OCI-LY1 (cell line): ENCODE measurements around the gene PSAP.

Source experiments
- H2AFZ ChIP-seq: fragments of 200-600 bp; sonication (generic), shearing (Covaris generic); 2 replicates; pipeline ENCODE4 v1.6.0; 2014; ENCODE audit warnings: antibody characterized with exemption, mild to moderate bottlenecking, low read length
- H3F3A ChIP-seq: fragments of 200-600 bp; sonication (generic), shearing (Covaris generic); 2 replicates; pipeline ENCODE4 v1.6.0; 2014; ENCODE audit warnings: mild to moderate bottlenecking, antibody characterized with exemption, low read length, moderate library complexity; ENCODE audit not compliant: insufficient read depth
- H3K27ac ChIP-seq: fragments of 200-600 bp; sonication (generic); 2 replicates; pipeline ENCODE4 v1.5.1; 2014; ENCODE audit warnings: low read length, mixed run types, mild to moderate bottlenecking, low read depth; ENCODE audit not compliant: poor library complexity, severe bottlenecking
- H3K27me3 ChIP-seq: fragments of 200-600 bp; sonication (generic); 2 replicates; pipeline ENCODE4 v1.6.0; 2014; ENCODE audit warnings: antibody characterized with exemption, mild to moderate bottlenecking, low read length, moderate library complexity; ENCODE audit not compliant: insufficient read depth
- H3K36me3 ChIP-seq: fragments of 200-600 bp; sonication (generic); 2 replicates; pipeline ENCODE4 v1.6.1; 2014; ENCODE audit warnings: mild to moderate bottlenecking, antibody characterized with exemption, low read length, moderate library complexity, mixed read lengths; ENCODE audit not compliant: insufficient read depth
- H3K4me1 ChIP-seq: fragments of 200-600 bp; sonication (generic); 2 replicates; pipeline ENCODE4 v1.5.1; 2014; ENCODE audit warnings: mild to moderate bottlenecking, low read length, moderate library complexity; ENCODE audit not compliant: insufficient read depth, severe bottlenecking
- H3K4me2 ChIP-seq: fragments of 200-600 bp; sonication (generic), shearing (Covaris generic); 2 replicates; pipeline ENCODE4 v1.6.1; 2014; ENCODE audit warnings: low read length
- H3K4me3 ChIP-seq: fragments of 200-600 bp; sonication (generic); 2 replicates; pipeline ENCODE4 v1.5.1; 2014; ENCODE audit warnings: low read length, low read depth, mild to moderate bottlenecking, mixed read lengths; ENCODE audit not compliant: poor library complexity, severe bottlenecking
- H3K79me2 ChIP-seq: fragments of 200-600 bp; shearing (Covaris generic); 2 replicates; pipeline ENCODE4 v1.6.1; 2016; ENCODE audit warnings: mixed run types, low read length, mixed read lengths; ENCODE audit not compliant: insufficient read depth
- H3K9ac ChIP-seq: fragments of 200-600 bp; sonication (generic), shearing (Covaris generic); 2 replicates; pipeline ENCODE4 v1.6.1; 2014; ENCODE audit warnings: mild to moderate bottlenecking, low read length, mixed read lengths
- H3K9me2 ChIP-seq: fragments of 200-600 bp; sonication (generic), shearing (Covaris generic); 2 replicates; pipeline ENCODE4 v1.6.1; 2014; ENCODE audit warnings: low read depth, mild to moderate bottlenecking, low read length, mixed read lengths
- H3K9me3 ChIP-seq: fragments of 200-600 bp; shearing (Covaris generic); 2 replicates; pipeline ENCODE4 v1.6.1; 2014; ENCODE audit warnings: low read length, mixed read lengths
- H4K20me1 ChIP-seq: fragments of 200-600 bp; sonication (generic), shearing (Covaris generic); 2 replicates; pipeline ENCODE4 v1.6.0; 2016; ENCODE audit warnings: mild to moderate bottlenecking, low read length; ENCODE audit not compliant: insufficient read depth
- EZH2 ChIP-seq: fragments of 200-600 bp; sonication (generic), shearing (Covaris generic); IDR thresholded peaks from 2 replicates; pipeline ENCODE4 v1.8.0; 2017; ENCODE audit warnings: borderline replicate concordance, mixed run types, mild to moderate bottlenecking, antibody characterized with exemption, low read length, moderate library complexity, mixed read lengths
- TF ChIP-seq, protein P1 (sequence below): fragments of 200-600 bp; sonication (generic), shearing (Covaris generic); IDR thresholded peaks from 2 replicates; pipeline ENCODE4 v1.5.1; 2017; ENCODE audit warnings: mild to moderate bottlenecking, antibody characterized with exemption, low read length, moderate library complexity, mixed read lengths

PSAP gene

DNA sequence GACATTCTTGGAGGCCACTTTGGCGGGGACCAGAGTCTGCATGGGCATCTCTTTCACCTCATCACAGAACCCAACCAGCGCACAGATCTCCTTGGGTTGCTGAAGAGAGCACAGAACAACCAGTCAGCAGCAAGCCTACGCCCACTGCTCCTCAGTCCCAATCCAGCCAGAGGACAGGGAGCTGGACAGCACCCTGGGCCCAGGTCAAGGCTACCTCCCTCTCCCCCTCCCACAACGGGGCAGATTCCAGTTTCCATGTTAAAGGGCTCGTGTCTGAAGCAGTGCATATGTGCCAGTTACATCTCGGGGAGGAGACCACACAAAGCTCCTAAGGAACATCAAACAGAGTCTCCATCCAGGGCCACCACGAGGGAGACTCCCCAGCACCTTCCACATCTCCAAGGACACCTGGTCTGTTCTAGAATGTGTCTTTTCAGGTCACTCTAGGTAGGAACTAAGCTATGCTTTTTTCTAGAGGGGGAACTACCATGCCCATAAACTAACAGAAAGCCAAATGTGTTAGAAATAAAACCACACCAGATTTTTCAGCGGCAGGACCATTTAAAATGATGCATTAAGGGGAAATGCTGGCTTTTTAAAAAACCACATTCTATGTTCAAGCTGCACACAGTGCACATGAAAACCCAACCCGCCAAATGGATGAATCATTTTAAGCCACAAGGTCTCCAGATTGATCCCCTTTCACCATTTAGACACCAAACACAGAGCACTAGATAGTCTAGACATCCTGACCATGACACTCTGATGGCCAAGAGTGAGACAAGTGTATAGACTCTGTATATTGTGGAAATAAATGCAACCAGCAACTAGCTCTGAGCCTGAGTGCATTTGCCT is 28.9 kb downstream of the PSAP start:
- Histone ChIP-seq H3K36me3 (peaks cover 96% of the 10 kb centered on the region), H3K27me3 (no peaks in the 10 kb centered on the region), H3K79me2 (no peaks in the 10 kb centered on the region), H3K27ac (no peak overlapping the region), H3K9me3 (no peaks in the 10 kb centered on the region), H3K9ac (no peak overlapping the region), H4K20me1 (no peaks in the 10 kb centered on the region), H3K9me2 (no peaks in the 10 kb centered on the region), H3K4me3 (no peak overlapping the region), H2AFZ (no peak overlapping the region), H3K4me2 (no peak overlapping the region), H3K4me1 (no peaks in the 10 kb centered on the region), H3F3A (no peaks in the 10 kb centered on the region)
- TF ChIP-seq EZH2 = no peak
- TF ChIP-seq, protein P1, sequence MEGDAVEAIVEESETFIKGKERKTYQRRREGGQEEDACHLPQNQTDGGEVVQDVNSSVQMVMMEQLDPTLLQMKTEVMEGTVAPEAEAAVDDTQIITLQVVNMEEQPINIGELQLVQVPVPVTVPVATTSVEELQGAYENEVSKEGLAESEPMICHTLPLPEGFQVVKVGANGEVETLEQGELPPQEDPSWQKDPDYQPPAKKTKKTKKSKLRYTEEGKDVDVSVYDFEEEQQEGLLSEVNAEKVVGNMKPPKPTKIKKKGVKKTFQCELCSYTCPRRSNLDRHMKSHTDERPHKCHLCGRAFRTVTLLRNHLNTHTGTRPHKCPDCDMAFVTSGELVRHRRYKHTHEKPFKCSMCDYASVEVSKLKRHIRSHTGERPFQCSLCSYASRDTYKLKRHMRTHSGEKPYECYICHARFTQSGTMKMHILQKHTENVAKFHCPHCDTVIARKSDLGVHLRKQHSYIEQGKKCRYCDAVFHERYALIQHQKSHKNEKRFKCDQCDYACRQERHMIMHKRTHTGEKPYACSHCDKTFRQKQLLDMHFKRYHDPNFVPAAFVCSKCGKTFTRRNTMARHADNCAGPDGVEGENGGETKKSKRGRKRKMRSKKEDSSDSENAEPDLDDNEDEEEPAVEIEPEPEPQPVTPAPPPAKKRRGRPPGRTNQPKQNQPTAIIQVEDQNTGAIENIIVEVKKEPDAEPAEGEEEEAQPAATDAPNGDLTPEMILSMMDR = no peak

DNA sequence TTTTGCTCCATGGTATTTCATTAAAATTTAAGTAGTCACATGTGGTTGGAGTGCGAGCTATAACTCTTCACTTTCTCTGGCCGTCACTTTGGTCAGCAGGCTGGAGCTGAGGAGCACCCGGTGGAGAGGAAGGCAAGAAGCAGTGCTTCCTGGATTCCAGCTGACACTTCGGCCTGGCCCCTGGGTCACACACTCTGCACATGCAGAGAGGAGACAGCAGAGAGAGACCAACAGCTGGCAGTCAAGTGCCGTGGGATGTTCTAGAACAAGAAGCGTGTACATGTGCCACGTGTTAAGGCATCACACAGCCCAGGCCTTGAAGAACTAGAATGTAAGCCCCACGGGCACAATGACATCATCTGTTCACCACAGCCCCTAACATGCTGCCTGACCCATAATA is 30.1 kb downstream of the PSAP start:
- Histone ChIP-seq H3K9me2 (no peaks in the 10 kb centered on the region), H3K79me2 (no peaks in the 10 kb centered on the region), H3K27me3 (no peaks in the 10 kb centered on the region), H3K36me3 (peaks cover 96% of the 10 kb centered on the region), H2AFZ (no peak overlapping the region), H3K9me3 (no peaks in the 10 kb centered on the region), H4K20me1 (no peaks in the 10 kb centered on the region), H3F3A (no peaks in the 10 kb centered on the region), H3K27ac (no peak overlapping the region), H3K9ac (no peak overlapping the region), H3K4me1 (no peaks in the 10 kb centered on the region), H3K4me2 (no peak overlapping the region), H3K4me3 (no peak overlapping the region)
- TF ChIP-seq EZH2 = no peak
- TF ChIP-seq, protein P1 = no peak

DNA sequence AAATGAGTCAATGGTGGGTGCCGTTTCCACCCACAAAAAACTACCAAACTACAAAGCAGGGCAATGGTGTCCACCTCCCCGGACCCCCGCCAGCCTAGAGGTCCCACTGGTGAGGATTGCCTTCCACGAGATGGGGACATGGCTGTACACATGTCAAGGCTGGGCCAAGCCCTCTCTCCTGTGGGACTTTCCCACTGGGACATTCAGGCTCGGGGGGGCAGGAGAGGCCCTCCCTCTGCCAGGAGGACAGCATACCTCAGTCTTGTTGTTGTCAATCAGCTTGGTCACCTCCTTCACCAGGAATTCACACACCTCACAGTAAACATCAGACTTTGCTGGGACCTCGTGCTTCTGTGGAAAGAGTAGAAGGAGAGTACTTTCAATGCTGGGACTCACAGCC is 31.1 kb downstream of the PSAP start:
- Histone ChIP-seq H2AFZ (no peak overlapping the region), H3K9me3 (no peaks in the 10 kb centered on the region), H3K9me2 (no peaks in the 10 kb centered on the region), H3K9ac (no peak overlapping the region), H3K4me3 (no peak overlapping the region), H3K36me3 (peaks cover 96% of the 10 kb centered on the region), H4K20me1 (no peaks in the 10 kb centered on the region), H3K4me2 (no peak overlapping the region), H3K4me1 (no peaks in the 10 kb centered on the region), H3K79me2 (no peaks in the 10 kb centered on the region), H3K27ac (no peak overlapping the region), H3K27me3 (no peaks in the 10 kb centered on the region), H3F3A (no peaks in the 10 kb centered on the region)
- TF ChIP-seq, protein P1 = no peak
- TF ChIP-seq EZH2 = no peak
